ENCODE data around the gene FNBP1.

- TF ChIP-seq POLR2A (IDR thresholded peaks at IDR 0.05) (no peak), CTCF (IDR thresholded peaks at IDR 0.05) (no peak)
Measured at GRCh38 chr9:129851821-129852220, 191.2 kb downstream of the FNBP1 start.

All from lower leg skin (tissue), 3 donors.